Endothelial cell of umbilical vein (primary cell): ENCODE results near the gene LRIT2.

Experiments
- CTCF ChIP-seq, 2 donors: IDR thresholded peaks; 1 replicate in 1 of 2; 2 replicates in 1 of 2; pipeline ENCODE4 v1.5.1; 2011; ENCODE audit warnings: low read length in 2 of 2, mild to moderate bottlenecking in 2 of 2, moderate library complexity in 2 of 2, control low read depth in 1 of 2, inconsistent platforms in 1 of 2, low read depth in 1 of 2; ENCODE audit not compliant: insufficient read depth in 1 of 2; ENCODE audit errors: extremely low read depth in 1 of 2
- POLR2A ChIP-seq: IDR thresholded peaks from 2 replicates; pipeline ENCODE4 v1.6.1; 2012; ENCODE audit warnings: low read depth, mild to moderate bottlenecking, control low read depth, low read length

DNA sequence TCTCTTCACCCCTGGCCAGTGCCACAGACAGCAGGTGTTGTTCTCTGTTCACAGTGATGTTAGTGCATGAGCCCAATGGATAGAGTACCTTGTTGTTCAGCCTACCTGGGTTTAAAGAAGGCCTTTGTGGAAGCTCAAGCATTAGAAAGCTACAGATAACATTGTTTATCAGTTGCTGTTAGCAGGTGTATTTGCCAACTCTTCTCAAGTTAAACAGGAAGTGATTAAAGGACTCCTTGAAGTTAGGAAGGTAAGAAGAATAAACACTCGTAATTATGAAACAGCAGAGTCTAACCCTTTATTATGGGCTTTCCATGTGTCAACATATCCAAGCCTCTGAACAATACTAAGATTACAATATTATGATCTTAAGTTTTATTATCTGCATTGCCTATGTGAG, 45.4 kb upstream of the LRIT2 start:
- TF ChIP-seq POLR2A (no peak), CTCF (IDR thresholded peaks at IDR 0.05; ENCODE audit: extremely low read depth in 1 of 2, insufficient read depth in 1 of 2, low read depth in 1 of 2, low read length in 2 of 2) (no peak)
